Sigmoid colon (tissue), 4 donors: ENCODE results near the gene PAK6.

Source experiments
- POLR2AphosphoS5 ChIP-seq, 4 donors: sonication (generic); formaldehyde crosslinking; IDR thresholded peaks; one replicate each; pipeline ENCODE4 v1.6.1; 2017; ENCODE audit warnings: antibody characterized with exemption in 4 of 4
- TF ChIP-seq, protein P1 (sequence below), 4 experiments: fragments of 450-650 bp in 3 of 4; fragments of 200-600 bp in 1 of 4; IDR thresholded peaks; one replicate each; pipeline ENCODE4 v1.5.1; 2016 to 2019; ENCODE audit warnings: antibody characterized with exemption in 4 of 4, mild to moderate bottlenecking in 3 of 4, moderate library complexity in 2 of 4

DNA sequence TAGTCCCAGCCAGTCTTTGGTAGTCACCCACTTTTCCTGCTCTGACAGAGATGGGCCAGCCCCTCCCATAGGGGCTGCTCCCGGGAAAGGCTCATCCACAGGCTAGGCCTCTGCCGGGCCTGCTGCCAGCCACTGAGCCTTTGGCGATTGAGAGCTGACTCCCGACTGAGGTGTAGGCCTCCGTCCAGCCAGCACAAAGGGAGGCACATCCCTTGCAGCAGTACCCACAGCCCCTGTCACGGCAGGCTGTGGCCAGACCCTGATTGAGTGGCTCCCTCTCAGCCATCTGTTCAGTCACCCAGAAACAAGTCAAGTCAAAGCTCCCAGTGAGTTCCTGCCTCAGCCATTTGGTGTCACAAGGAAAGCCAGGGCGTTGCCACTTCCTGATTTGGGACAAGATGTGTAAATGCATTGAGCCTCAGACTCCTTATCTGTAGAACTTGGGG is 6.2 kb upstream of the PAK6 start:
- TF ChIP-seq, protein P1, sequence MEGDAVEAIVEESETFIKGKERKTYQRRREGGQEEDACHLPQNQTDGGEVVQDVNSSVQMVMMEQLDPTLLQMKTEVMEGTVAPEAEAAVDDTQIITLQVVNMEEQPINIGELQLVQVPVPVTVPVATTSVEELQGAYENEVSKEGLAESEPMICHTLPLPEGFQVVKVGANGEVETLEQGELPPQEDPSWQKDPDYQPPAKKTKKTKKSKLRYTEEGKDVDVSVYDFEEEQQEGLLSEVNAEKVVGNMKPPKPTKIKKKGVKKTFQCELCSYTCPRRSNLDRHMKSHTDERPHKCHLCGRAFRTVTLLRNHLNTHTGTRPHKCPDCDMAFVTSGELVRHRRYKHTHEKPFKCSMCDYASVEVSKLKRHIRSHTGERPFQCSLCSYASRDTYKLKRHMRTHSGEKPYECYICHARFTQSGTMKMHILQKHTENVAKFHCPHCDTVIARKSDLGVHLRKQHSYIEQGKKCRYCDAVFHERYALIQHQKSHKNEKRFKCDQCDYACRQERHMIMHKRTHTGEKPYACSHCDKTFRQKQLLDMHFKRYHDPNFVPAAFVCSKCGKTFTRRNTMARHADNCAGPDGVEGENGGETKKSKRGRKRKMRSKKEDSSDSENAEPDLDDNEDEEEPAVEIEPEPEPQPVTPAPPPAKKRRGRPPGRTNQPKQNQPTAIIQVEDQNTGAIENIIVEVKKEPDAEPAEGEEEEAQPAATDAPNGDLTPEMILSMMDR (IDR thresholded peaks at IDR 0.05), result no peak
- no peak for TF ChIP-seq POLR2AphosphoS5 (IDR thresholded peaks at IDR 0.05)
